Islet of Langerhans (tissue), 1 donor: ENCODE data around the gene SLC37A4.
"Not testable (repeated sequence)": the region's sequence is repeated elsewhere in the genome, so short reads cannot be mapped to it uniquely, and the experiment has no call there.

Experiments used
- FAIRE-seq: peaks from one replicate; lab custom pipeline; 2011; peaks lifted over from hg19 to GRCh38; lab: Jason Lieb, UNC

The SLC37A4 gene

DNA sequence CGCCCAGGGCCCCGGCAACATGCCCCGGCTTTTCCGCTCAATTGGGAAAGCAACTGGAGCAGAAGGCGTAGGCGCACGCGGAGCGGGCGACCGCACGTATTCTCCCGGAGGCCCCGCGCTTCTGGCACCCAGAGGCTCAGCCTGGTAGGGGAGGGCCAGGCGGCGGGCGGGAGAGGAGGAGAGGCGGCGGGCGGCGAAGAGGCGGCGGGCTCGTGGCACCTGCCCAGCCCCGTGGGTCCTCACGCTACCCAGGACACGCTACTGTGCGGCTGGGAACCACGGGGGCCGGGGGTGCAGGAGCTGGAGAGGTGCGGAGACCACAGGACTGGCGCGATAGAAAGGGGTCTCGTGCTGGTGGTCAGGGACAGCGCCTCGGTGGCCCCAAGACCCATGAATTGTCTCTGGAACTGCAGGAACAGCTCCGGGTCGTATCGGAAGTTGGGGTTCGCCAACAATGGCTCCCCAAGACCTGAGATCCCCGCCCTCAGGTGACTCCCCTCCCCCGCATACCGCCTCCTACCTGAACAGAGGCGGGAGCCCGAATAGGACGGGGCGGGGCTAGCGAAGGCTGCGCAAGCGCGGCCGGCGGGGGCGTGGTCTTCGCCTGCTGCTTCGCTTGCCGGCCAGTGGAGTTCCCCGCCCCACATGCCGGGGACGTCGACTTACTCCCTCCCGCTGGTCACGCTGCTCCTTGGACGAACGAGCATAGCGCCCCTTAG, at the start of gene SLC37A4:
SLC37A4 (minus strand) TSS at position 549 of the 719 bp plus-strand sequence.
- FAIRE-seq, result peak; percentile 84

DNA sequence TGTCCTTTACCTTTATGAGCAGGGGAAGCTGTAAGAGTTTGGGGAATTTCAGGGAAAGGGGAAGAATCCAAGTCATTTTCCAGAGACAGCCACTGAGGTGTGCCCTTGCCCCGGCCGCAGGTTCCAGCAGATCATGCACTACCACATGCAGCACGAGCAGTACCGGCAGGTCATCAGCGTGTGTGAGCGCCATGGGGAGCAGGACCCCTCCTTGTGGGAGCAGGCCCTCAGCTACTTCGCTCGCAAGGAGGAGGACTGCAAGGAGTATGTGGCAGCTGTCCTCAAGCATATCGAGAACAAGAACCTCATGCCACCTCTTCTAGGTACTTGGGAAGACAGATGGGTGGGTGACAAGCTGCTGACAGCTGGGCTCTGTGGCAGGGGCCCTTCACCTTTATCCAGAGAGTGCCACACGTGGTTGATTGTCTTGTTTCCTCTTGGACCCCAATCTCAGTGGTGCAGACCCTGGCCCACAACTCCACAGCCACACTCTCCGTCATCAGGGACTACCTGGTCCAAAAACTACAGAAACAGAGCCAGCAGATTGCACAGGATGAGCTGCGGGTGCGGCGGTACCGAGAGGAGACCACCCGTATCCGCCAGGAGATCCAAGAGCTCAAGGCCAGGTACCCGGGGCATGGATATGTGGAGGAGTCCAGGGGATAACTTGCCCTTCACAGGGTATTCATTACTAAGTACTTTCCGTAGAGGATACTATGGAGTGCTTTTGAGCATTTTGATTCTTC, 48.2 kb upstream of the SLC37A4 start:
- no peak for FAIRE-seq

DNA sequence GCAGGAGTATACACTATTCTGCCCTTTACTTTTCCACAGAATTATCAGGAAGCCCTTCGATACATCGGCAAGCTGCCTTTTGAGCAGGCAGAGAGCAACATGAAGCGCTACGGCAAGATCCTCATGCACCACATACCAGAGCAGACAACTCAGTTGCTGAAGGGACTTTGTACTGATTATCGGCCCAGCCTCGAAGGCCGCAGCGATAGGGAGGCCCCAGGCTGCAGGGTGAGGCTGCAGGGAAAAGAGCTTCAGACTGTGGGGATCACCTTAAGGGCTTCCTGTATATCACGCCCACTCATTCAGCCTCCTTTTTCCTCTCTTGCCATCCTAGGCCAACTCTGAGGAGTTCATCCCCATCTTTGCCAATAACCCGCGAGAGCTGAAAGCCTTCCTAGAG, 47.2 kb upstream of the SLC37A4 start:
- FAIRE-seq, result no peak

DNA sequence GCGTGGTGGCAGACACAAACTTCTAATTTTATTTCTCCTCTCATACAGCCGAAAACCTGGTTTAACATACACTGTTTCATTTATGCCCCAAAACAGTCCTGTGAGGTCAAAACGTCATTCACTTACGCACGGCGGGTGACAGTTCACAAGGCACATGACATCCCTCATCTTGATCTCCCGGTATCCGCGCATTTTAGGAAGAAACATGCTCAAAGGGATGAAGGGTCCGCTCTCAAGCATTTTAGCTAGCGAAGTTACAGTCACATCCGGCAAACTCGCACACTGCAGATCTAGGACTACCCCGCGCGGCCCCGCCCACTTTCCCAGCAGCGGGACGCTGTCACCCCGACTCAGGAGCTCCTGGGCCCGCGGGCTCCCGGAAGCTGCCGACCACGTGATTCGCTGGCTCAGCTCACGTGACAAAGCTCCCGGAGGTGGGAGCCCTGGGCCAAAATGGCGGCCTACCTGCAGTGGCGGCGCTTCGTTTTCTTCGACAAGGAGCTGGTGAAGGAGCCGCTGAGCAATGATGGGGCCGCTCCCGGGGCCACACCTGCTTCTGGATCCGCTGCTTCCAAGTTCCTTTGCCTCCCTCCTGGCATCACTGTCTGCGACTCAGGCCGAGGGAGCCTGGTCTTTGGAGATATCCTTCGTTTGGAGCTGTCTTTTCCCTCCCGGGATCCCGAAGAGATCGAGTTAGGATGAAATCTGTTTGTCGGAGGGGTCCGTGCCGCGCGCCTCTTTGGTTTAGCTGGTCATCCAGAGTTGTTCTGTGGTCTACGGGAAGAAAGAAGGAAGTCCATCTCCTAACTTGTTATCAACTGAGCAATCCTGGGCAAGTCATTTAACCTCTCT, 36.9 kb upstream of the SLC37A4 start, which contains the start of gene VPS11:
VPS11 (plus strand) TSS at position 448 of the 852 bp plus-strand sequence; CDS start at position 454, 6 bp downstream.
- no peak for FAIRE-seq

DNA sequence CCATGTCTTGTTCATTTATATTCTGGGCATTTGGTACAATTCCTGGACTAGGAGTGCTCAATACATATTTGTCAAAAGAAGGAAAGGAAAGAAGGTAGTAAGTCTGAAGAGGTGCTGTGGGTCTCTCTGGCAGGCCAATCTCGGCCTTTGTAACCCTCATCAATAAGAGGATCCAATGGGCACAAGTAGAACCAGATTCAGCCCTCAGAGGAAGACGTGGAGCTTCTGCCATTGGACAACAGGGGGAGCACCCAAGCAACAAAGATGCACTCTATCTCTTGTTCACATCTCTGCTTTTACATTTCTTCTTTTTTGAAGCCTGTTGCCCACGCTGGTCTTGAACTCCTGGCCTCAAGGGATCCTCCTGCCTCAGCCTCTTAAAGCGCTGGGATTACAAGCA, 34.7 kb upstream of the SLC37A4 start:
- no peak for FAIRE-seq

DNA sequence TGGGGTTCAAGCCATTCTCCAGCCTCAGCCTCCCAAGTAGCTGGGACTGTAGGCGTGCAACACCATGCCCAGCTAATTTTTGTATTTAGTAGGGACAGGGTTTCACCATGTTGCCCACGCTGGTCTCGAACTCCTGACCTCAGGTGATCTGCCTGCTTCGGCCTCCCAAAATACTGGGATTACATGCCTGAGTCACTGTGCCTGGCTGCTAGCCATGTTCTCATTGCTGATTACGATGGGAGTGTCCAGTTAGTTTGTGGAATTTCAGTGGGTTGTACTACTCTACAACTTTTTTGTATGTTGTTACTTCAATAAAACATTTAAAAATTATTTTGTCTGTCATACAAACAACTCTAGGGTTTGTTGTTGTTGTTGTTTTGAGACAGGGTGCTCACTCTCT, 32.1 kb upstream of the SLC37A4 start:
- no peak for FAIRE-seq

DNA sequence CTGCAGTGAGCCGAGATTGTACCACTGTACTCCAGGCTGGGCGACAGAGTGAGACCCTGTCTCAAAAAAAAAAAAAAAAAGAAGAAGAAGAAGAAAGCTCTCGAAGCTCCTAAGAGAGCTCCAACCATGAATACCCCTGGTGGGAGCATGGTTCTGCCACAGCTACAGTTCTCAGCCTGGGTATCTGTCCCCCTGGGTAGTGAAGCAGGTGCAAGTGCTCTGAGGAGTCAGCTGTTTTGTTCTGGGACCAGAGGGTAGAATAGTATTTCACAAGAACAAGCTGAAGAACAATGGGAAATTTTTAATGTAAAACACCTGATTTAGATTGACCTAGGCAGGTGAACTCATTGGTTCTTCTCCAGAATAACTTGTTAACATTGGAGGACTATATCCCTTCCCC, 30.6 kb upstream of the SLC37A4 start:
- no peak for FAIRE-seq

DNA sequence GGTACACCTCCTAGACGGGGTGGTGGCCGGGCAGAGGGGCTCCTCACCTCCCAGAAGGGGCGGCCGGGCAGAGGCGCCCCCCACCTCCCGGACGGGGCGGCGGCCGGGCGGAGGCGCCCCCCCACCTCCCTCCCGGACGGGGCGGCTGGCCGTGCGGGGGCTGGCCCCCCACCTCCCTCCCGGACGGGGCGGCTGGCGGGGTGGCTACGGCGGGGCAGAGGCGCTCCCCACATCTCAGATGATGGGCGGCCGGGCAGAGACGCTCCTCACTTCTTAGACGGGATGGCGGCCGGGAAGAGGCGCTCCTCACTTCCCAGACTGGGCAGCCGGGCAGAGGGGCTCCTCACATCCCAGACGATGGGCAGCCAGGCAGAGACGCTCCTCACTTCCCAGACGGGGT, 28.5 kb upstream of the SLC37A4 start:
- not testable (repeated sequence) for FAIRE-seq

DNA sequence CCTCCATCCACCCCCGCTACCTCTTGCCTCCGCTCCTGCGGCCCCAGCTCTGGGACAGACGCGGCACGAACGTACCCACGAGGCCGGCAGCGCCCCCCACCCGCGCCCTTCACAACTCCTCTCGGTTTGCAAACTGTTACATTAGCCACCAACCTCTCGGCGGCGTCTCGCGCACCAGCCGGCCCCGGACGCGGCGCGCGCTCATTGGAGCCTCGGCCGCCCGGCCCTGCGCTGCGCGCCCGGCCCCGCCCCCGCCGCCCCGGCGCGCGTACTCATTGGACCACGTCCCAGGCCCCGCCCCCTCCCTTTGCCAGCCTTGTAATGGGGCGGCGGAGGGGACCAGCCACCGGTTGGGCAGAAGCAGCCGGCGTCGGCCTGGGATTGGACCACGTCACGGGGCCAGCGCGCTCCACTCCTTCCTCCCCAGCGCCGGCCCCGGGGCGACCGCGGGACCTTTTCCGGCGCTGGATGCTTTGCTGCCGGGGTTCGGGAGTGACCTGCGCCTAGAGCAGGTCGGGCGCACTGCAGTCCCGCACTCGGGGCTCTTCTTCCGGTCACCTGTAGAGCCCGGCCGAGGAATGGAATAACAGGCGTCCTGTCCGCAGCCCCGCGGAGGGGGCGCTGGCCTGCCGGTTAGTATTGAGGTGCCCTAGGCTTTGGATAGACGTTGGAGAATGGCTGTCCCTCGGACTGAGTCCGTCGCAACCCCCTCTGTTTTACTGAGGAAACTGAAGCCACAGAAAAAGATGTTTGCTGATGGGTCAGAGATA, 26.5 kb upstream of the SLC37A4 start, which contains the start of gene HYOU1:
HYOU1 (minus strand) TSS at position 206 of the 770 bp plus-strand sequence. CDS start 1,045 bp downstream, outside the sequence.
- no peak for FAIRE-seq

DNA sequence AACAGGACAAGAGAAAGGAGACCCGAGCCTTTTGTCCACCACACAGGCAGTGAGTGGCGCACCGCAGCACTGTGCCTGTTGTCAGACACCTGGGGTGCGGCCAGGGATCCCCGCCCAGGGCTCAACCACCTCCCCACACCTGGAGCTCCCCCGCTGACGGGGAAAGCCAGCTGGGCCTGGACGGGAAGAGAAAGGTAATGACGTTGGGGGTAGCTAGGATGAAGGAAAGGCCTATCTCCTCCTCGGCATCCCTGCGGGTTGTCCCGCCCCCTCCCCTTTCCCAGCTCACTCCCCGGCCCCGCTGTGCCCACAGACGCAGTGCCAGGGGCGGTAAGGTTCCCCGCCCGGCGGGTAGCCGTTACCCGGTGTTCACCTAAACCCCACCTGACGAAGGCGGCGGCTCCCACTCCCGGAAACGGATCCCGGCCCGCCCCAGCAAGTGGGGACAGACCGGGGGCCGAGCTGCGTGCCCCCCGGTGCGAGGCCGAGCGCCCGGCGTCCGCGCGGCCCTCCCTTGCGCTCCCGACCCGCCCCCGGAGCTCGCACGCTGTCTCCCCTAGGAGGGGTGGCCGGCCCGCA, 25.8 kb upstream of the SLC37A4 start:
- FAIRE-seq, result no peak

DNA sequence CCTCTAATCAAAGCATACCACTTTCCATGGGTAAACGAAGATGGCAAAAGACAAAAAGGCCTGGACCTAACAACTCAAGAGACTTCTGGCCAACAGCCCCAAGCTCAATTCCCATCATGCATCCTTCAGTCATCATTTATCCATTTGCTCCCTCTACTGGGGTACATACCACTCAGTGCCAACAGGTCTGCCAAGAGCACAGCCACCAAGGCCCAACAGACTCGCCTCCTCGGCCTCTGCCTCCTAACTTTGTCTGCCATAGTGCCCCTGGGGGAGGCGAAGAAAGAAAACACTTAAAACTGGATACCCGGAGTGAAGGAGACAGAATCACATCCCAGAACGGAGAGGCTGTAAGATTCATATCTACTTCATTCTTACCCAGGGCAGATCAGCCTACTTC, 25.2 kb upstream of the SLC37A4 start:
- no peak for FAIRE-seq

DNA sequence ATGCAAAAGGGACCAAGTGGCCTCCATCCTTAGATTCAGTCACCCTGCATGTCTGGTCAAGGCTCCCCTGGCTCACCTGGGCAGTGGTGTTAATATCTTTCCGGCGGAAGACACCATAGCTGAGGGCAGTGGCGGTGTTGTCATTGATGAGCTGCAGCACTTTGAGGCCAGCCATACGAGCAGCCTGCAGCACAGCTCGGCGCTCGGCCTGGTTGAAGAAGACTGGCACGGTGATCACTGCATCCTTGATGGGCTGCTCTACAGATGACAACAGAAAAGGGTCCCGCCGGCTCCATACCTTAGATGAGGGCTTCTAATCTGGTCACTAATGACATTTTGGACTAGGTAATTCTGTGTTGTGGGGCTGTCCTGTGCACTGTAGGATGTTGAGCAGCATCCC, 23.7 kb upstream of the SLC37A4 start:
- FAIRE-seq, result no peak

DNA sequence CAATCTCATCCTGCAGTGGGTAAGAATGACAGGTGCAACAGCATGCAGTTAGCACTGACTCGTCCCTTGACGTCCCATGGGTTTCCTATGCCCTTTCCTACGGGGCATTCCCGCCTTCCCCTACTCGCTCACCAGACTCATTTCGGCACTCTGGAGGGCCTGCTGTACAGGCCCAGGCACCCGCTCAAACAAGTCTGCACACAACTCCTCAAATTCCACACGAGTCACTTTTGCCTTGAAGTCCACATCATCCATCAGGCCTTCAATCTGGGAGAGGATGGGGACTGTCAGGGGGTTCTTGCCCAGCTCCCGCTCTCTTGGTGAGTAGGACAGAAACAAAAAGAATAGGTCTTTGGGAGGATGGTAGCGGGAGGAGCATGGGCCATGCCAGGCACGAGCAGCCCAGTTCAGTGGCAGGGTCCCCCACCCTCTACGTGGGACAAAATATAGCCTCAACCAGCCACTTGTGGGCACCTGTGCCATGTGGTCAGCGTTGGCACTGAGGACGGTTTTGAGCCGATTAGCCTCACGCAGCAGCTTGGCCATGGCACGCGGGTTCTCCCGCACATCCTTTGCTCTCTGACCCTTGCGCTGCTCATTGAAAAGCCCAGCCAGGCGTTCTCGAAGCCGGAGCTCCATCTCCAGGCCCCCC, 21.6 kb upstream of the SLC37A4 start:
- no peak for FAIRE-seq

DNA sequence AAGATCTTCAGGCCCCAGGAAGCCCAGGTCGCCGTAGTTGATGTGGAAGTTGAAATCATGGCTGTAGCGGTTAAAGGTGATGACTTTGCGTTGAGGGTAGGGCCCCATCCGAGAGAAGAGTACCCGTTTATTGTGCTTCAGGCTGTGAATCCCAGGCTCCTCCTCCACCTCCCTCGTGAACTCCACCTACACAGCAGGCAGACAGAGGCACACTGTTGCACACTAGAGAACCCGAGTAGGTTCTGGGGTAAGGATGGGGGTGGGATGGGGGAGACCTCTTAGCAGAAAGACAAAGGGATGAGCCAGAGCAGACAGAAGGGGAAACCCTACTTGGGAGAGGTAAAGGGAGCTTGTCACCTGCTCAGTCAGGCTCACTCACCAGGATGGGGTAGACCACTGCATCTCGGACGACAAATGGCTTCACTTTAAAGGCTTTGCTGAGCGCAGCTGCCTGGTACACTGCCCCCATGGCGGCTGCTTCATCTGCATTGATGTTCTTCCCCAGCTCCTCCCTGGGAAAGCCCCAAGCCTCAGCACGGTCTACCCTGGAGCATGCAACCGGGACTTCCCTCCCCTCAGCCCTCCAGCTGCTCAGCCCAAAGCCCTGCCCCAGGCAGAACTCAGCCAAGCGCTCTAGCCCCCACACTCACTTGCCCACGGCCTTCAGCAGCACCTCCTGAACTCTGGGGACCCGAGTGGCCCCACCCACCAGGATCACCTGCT, 20.9 kb upstream of the SLC37A4 start:
- FAIRE-seq, result no peak

DNA sequence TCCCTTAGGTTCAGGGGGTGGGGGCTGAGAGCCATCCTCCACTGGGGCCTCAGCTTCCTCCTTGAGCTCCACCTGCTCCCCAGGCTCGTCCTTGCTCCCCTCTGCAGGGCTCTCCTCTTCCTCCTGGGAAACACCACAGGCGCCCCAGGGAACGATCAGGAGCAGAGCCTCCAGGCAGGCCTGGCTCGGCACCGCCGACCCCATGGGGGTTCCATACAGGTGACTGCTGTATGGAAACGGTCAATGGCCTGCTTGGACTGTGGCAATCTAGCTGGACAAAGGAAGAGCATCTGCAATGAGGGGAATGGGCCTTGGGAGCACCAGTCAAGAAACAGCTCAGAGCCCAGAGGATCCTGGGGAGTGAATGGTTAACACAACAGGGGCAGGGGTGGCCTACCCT, 18.4 kb upstream of the SLC37A4 start:
- no peak for FAIRE-seq

DNA sequence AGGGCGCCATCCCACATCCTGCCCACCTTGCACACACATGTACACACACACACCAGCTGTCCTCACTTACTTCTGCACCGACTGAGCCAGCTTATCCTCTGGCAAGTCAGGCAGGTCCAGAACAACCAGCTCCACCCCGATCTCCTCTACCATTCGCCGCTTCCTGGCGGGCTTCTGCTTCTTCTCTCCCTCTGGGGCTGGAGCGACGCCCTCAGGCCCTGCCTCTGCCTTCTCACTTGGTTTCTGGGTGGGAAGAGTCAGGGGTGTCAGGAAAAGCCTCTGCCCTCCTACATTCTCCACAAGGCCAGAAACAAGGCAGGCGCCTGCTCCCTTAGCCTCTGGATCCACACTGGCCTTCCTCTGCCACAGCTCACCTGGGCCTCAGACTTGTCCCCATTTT, 18.0 kb upstream of the SLC37A4 start:
- no peak for FAIRE-seq

DNA sequence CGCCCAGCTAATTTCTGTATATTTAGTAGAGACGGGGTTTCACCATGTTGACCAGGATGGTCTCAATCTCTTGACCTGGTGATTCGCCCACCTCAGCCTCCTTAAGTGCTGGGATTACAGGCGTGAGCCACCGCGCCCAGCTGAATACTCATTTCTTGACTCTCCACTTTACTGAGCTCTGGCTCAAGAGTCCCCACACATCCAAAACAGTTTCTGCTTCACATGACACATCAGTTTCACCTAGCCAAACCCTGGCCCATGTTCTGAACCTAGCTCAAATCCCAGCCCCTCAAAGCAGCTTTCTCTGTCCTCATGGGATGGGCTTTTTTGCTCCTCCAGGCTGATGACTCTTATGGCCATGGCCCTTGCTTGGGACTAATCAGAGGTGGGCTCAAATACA, 16.5 kb upstream of the SLC37A4 start:
- no peak for FAIRE-seq

DNA sequence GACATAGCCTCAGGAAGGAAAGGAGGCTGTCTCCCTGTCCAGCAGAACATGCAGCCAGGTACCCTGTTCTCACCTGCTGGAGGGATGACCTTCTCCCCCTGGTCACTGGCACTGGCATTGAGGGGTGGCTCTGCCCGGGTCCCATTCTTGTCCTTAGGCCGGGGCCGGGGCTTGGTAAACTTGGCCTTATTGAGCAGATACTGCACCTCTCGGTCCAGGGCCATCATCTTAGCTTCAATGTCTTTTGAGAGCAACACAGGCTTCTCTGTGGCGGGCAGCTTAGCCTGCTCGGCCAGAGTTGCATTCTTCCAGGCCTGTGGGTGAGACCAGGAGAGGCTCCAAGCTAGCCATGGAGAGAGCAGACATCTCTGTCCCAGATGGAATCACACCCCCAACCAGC, 15.8 kb upstream of the SLC37A4 start:
- FAIRE-seq, result no peak

DNA sequence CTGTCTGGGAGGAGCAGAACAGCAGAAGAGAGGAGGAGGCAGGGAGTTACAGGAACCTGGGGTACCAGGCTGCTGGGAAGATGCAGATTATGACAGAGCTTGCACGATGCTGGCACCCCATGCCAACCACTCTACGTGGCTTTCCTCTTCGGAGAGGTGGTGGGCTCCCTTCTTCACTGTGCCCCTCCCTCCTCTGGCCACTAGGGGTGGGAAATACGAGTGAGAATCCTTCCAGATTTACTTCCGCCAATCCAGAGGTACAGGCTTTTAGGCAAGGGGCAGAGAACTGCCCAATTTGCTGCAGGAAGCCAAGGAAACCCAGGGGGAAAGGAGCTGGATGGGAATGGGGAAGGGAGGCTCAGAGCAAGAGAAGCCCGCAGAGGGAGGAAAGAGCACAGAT, 14.0 kb upstream of the SLC37A4 start:
- FAIRE-seq, result no peak

DNA sequence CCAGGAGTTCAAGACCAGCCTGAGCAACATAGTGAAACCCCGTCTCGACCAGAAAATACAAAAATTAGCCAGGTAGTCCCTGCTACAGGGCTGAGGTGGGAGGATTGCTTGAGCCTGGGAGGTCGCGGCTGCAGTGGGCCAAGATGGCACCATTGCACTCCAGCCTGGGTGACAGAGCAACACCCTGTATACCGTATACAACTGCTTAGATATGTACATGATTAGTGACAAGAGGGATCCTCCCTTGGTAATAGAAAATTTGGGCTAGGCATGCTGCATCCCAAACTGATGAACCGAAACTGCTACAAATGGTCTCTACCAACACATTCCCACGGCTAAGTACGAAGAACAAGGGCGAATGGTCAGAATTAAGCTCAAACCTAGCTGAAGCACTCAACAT, 12.2 kb upstream of the SLC37A4 start:
- FAIRE-seq, result no peak
